HK-2 (cell line): ENCODE data around the gene FGFR3.
A peak's percentile ranks its signal among the peaks of the same experiment; 100 is the strongest.

Experiments
- DNase-seq: peaks from one replicate; pipeline ENCODE4 v3.0.0-alpha.2; 2018; ENCODE audit not compliant: unreplicated experiment

The FGFR3 gene

DNA sequence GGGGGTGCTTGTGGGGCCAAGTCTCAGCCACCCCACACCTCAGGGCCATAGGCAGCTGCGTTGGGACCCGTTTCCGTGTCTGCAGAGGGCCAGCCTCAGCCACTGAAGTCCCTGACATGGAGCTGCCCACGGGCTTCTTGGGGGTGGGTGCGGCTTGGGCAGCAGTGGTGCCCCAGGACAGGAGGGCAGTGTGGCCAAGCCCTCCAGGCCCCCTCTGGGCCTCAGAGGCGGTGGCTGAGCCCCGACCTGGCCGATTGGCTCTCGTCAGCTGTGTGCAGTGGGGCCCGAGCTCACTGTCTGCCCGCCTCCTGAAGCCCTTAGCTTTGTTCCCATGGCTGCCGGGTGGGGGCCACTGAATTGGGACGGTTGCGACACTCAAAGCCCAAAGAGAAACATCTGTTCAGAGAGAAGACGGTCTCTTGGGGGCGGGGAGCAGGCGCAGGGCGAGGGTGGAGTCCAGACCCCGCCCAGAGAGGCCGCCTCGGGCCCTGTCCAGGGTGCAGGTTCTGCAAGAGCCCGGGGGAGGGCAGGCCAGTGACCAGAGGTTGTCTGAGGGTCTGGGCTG is 9.1 kb downstream of the FGFR3 start:
- no peak for DNase-seq

- DNase-seq = no peak
Measured at GRCh38 chr4:1802720-1803522, 9.8 kb downstream of the FGFR3 start.

GRCh38 chr4:1803523-1804423 is 10.7 kb downstream of the FGFR3 start:
- DNase-seq = no peak

- no peak for DNase-seq
Measured at GRCh38 chr4:1804638-1805492, 11.8 kb downstream of the FGFR3 start.

- no peak for DNase-seq
Measured at GRCh38 chr4:1805493-1806222, 12.6 kb downstream of the FGFR3 start.

GRCh38 chr4:1806223-1806564 is 13.1 kb downstream of the FGFR3 start:
- DNase-seq = no peak

DNA sequence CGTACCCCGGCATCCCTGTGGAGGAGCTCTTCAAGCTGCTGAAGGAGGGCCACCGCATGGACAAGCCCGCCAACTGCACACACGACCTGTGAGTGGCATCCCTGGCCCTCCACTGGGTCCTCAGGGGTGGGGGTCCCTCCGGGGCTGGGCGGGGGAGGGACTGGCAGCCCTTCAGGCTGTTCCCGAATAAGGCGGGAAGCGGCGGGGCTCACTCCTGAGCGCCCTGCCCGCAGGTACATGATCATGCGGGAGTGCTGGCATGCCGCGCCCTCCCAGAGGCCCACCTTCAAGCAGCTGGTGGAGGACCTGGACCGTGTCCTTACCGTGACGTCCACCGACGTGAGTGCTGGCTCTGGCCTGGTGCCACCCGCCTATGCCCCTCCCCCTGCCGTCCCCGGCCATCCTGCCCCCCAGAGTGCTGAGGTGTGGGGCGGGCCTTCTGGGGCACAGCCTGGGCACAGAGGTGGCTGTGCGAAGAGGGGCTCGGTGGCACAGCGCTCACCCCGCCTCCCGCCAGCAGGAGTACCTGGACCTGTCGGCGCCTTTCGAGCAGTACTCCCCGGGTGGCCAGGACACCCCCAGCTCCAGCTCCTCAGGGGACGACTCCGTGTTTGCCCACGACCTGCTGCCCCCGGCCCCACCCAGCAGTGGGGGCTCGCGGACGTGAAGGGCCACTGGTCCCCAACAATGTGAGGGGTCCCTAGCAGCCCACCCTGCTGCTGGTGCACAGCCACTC is 13.7 kb downstream of the FGFR3 start:
- DNase-seq = no peak

DNA sequence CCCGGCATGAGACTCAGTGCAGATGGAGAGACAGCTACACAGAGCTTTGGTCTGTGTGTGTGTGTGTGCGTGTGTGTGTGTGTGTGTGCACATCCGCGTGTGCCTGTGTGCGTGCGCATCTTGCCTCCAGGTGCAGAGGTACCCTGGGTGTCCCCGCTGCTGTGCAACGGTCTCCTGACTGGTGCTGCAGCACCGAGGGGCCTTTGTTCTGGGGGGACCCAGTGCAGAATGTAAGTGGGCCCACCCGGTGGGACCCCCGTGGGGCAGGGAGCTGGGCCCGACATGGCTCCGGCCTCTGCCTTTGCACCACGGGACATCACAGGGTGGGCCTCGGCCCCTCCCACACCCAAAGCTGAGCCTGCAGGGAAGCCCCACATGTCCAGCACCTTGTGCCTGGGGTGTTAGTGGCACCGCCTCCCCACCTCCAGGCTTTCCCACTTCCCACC is 14.3 kb downstream of the FGFR3 start:
- no peak for DNase-seq

DNA sequence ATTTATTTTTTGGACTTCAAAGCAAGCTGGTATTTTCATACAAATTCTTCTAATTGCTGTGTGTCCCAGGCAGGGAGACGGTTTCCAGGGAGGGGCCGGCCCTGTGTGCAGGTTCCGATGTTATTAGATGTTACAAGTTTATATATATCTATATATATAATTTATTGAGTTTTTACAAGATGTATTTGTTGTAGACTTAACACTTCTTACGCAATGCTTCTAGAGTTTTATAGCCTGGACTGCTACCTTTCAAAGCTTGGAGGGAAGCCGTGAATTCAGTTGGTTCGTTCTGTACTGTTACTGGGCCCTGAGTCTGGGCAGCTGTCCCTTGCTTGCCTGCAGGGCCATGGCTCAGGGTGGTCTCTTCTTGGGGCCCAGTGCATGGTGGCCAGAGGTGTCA is 15.3 kb downstream of the FGFR3 start:
- DNase-seq = no peak

DNA sequence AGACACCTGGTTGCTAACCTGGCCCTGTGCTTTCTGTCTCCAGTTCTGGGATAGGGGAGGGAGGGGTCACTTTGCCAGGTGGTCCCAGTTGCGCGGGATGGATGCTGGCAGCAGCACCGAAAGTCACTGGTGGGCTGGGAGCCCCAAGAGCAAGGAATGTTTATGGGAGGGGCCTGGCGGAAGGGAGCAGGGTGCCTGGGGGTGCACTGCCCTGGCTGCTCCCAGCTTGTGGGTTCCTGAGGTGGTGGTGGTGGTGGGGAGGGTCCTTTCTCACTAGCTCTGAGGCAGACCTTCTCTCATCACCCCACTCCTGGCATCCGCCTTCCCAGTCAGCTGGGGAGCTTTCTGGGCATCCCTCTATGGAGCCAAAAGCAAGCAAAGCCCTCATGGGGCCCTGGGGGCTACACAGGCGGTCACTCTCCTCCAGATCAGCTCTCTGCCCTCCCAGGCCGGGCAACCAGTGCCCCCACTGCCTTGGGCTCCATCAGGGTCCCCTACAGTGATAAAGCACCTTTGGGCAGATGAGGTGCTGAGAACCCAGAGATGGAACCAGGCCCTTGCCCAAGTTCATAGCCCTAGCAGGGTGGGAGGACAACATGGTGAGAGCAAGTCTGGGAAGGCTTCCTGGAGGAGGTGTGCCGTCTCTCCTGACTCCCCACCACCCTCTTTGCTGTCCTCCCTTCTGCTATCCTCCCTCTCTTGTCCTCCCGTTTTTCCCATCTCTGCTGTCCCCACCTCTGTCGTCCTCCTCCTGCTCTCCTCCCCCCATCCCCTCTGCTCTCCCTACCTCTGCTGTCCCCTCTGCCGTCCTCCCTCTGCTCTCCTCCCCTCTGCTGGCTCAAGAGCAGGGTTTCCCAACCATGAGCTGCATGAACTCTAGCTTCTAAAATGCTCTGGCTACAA is 16.0 kb downstream of the FGFR3 start:
- DNase-seq = no peak

DNA sequence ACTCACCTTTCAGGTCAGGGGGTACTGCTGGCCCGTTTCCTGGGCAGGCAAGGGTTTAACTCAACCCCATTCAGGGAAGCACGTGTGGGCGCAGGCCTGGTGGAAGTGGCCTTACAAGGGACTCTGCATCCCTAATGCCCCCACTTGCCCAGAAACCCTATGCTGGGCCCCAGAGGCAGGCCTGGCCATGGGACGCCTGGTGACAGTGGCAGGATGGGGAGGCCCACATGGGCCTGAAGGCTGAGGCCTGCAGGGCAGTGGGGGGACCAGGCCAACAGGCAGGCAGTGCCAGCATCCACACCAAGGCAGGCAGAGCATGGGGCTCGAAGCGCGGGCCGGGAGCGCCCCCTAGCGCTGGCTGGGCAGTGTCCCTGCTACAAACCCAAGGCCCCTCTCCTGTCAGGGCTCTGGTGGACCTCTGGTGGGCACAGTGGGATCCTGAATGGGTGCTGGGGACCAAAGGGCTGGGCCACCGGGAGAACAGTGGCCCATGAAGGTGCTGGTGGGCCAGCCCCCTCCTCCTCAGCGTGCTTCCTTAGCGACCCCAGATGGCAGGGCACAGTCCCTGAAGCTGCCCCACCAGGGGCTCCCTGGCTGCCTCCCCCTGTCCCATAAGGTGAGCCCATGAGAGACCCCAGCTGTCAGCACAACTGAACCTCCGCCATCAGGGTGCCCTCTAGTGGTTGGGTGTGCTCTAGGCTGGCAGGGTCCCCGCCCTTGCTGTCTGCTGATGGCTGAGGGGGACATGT is 16.8 kb downstream of the FGFR3 start:
- DNase-seq = peak; percentile 87

- no peak for DNase-seq
Measured at GRCh38 chr4:1810765-1811164, 17.7 kb downstream of the FGFR3 start.

- DNase-seq = no peak
Measured at GRCh38 chr4:1812720-1813119, 19.6 kb downstream of the FGFR3 start.

- DNase-seq = no peak
Measured at GRCh38 chr4:1813231-1813630, 20.1 kb downstream of the FGFR3 start.

- no peak for DNase-seq
Measured at GRCh38 chr4:1813915-1814314, 20.8 kb downstream of the FGFR3 start.

- no peak for DNase-seq
Measured at GRCh38 chr4:1814453-1814852, 21.4 kb downstream of the FGFR3 start.

- DNase-seq = no peak
Measured at GRCh38 chr4:1815096-1815996, 22.3 kb downstream of the FGFR3 start.
